HG03039 (cell line): Measurements from ENCODE around the gene MEIOSIN.

ENCODE experiments used
- ATAC-seq: cut with Tn5 transposase; IDR thresholded peaks from one replicate; pipeline ENCODE4 v1.9.1; 2021; ENCODE audit warnings: mild to moderate bottlenecking, moderate library complexity; ENCODE audit not compliant: unreplicated experiment

Gene MEIOSIN

GRCh38 chr19:45779231-45780145 lies 46.2 kb downstream of the MEIOSIN start:
- peak; percentile 57 for ATAC-seq

GRCh38 chr19:45780146-45780447 lies 46.9 kb downstream of the MEIOSIN start:
- no peak for ATAC-seq

GRCh38 chr19:45780448-45781213 lies 47.4 kb downstream of the MEIOSIN start:
- no peak for ATAC-seq

- no peak for ATAC-seq
Observed at GRCh38 chr19:45781214-45782161, 48.2 kb downstream of the MEIOSIN start.

- ATAC-seq, result no peak
Observed at GRCh38 chr19:45782162-45782691, 49.0 kb downstream of the MEIOSIN start, which contains the start of gene DMPK. Gene DMPK (minus strand): TSS chr19:45782490. CDS start chr19:45782352, 138 bp downstream.

GRCh38 chr19:45782820-45783785 lies 49.9 kb downstream of the MEIOSIN start:
- ATAC-seq, result no peak

- no peak for ATAC-seq
Observed at GRCh38 chr19:45784096-45784495, 50.9 kb downstream of the MEIOSIN start.

GRCh38 chr19:45785097-45785496 lies 51.9 kb downstream of the MEIOSIN start:
- ATAC-seq, result no peak

GRCh38 chr19:45785781-45786532 lies 52.7 kb downstream of the MEIOSIN start:
- no peak for ATAC-seq

GRCh38 chr19:45786533-45786894 lies 53.3 kb downstream of the MEIOSIN start:
- no peak for ATAC-seq

GRCh38 chr19:45789035-45789786 lies 56.0 kb downstream of the MEIOSIN start:
- ATAC-seq, result no peak

GRCh38 chr19:45790942-45791341 lies 57.7 kb downstream of the MEIOSIN start:
- ATAC-seq, result no peak

- ATAC-seq, result peak; percentile 32
Observed at GRCh38 chr19:45791744-45792469, 58.7 kb downstream of the MEIOSIN start.

GRCh38 chr19:45792470-45793177 lies 59.4 kb downstream of the MEIOSIN start, which contains the start of gene DMWD:
Gene DMWD (minus strand): TSS chr19:45792845. CDS start chr19:45792756, 89 bp downstream.
- ATAC-seq, result peak; percentile 91

- ATAC-seq, result no peak
Observed at GRCh38 chr19:45793178-45793564, 59.9 kb downstream of the MEIOSIN start.

GRCh38 chr19:45793876-45794275 lies 60.6 kb downstream of the MEIOSIN start:
- ATAC-seq, result no peak

- ATAC-seq, result no peak
Observed at GRCh38 chr19:45794627-45795026, 61.4 kb downstream of the MEIOSIN start.
